Testis (tissue), 3 donors: ENCODE measurements around the gene INPP5F. TPM values are rescaled to one million over a fixed set of nuclear protein-coding genes. Genes with fewer than 3 reads are reported as not detected.

Source experiments
- DNase-seq: peaks from one replicate; pipeline ENCODE4 v3.0.0-alpha.2; 2019
- H3K27ac ChIP-seq, 2 donors: fragments of 200-600 bp; sonication (generic); one replicate each; pipeline ENCODE4 v1.5.1; 2019
- H3K27me3 ChIP-seq: fragments of 200-600 bp; sonication (generic); one replicate; pipeline ENCODE4 v1.5.1; 2019
- H3K36me3 ChIP-seq: fragments of 200-600 bp; sonication (generic); one replicate; pipeline ENCODE4 v1.5.1; 2017; ENCODE audit warnings: low read depth; ENCODE audit errors: missing control alignments
- H3K4me1 ChIP-seq: fragments of 200-600 bp; sonication (generic); one replicate; pipeline ENCODE4 v1.5.1; 2019
- H3K4me3 ChIP-seq, 2 donors: fragments of 200-600 bp; sonication (generic); one replicate each; pipeline ENCODE4 v1.5.1; 2017 to 2019
- H3K9me3 ChIP-seq: fragments of 200-600 bp; sonication (generic); one replicate; pipeline ENCODE4 v1.5.1; 2017
- CTCF ChIP-seq, 3 experiments: fragments of 450-650 bp in 2 of 3; fragments of 200-600 bp in 1 of 3; sonication (generic) in 1 of 3; IDR thresholded peaks; one replicate each; pipeline ENCODE4 v1.5.1; 2016 to 2019; ENCODE audit warnings: antibody characterized with exemption in 3 of 3, mild to moderate bottlenecking in 2 of 3, moderate library complexity in 1 of 3
- POLR2A ChIP-seq: fragments of 450-650 bp; IDR thresholded peaks from one replicate; pipeline ENCODE4 v1.6.1; 2017; ENCODE audit warnings: antibody characterized with exemption, mild to moderate bottlenecking, moderate library complexity
- WGBS, 2 donors: methylation state at CpG; one replicate each; pipeline ENCODE4 v1.1.5; 2018; 5-methylcytosine and 5-hydroxymethylcytosine counted together
- intact Hi-C: fragments of 100-400 bp; cut with DNase I; formaldehyde crosslinking; loops from one replicate; pipeline ENCODE4 v1.15.1; 2023; ENCODE audit warnings: low total_unique reads
- polyA plus RNA-seq: library from polyadenylated mRNA; stranded (reverse); fragments of 350-450 nt; fragmentation: Illumina TruSeq; extraction: RNeasy Lipid Tissue Mini Kit (QIAGEN cat#74804); gene quantifications from one replicate; pipeline ENCODE4 v1.2.3, GENCODE V29; 2014; ENCODE audit warnings: low read depth, low replicate concordance; ENCODE audit not compliant: insufficient read depth
- total RNA-seq, 2 donors: library from RNA; depleted of rRNA; stranded (reverse); fragments of >200 nt; gene quantifications; one replicate each; pipeline ENCODE4 v1.2.3, GENCODE V29; 2016

The INPP5F gene
- total and polyA plus RNA-seq, 3 donors from 2014 or later = 19.0 to 23.8 (median 21.9) TPM

GRCh38 chr10:119858063-119858462 lies 132.2 kb downstream of the INPP5F start:
- no peaks in the 10 kb centered on the region for H3K4me1 ChIP-seq
- TF ChIP-seq POLR2A = no peak
- no peak for TF ChIP-seq CTCF (IDR thresholded peaks at IDR 0.05)
- H3K4me3 ChIP-seq = no peak overlapping the region
- intact Hi-C loops = no loop called here
- no peak overlapping the region for H3K27ac ChIP-seq
- peaks cover 3% of the 10 kb centered on the region for H3K36me3 ChIP-seq
- H3K9me3 ChIP-seq = no peaks in the 10 kb centered on the region
- DNase-seq = no peak
- no peaks in the 10 kb centered on the region for H3K27me3 ChIP-seq
- WGBS, 2 donors = 76 to 95% methylated on average over 1 of the region's 1 CpG

GRCh38 chr10:119859420-119860258 lies 133.8 kb downstream of the INPP5F start:
- Histone ChIP-seq H3K9me3 (no peaks in the 10 kb centered on the region), H3K36me3 (peaks cover 3% of the 10 kb centered on the region), H3K4me1 (no peaks in the 10 kb centered on the region), H3K4me3 (no peak overlapping the region), H3K27ac (no peak overlapping the region), H3K27me3 (no peaks in the 10 kb centered on the region)
- TF ChIP-seq CTCF (IDR thresholded peaks at IDR 0.05) (peak in 2 of 3 experiments; percentile 21 to 58), POLR2A (no peak)
- WGBS, 2 donors = 64 to 77% methylated on average over 1 of the region's 1 CpG
- intact Hi-C loops = no loop called here
- DNase-seq = no peak

- intact Hi-C loops = no loop called here
- H3K4me1 ChIP-seq = no peaks in the 10 kb centered on the region
- no peak for TF ChIP-seq POLR2A
- no peak overlapping the region for H3K27ac ChIP-seq
- WGBS, 2 donors = 75 to 81% methylated on average over 7 of the region's 7 CpGs
- no peak overlapping the region for H3K4me3 ChIP-seq
- H3K36me3 ChIP-seq = peaks cover 3% of the 10 kb centered on the region
- no peaks in the 10 kb centered on the region for H3K27me3 ChIP-seq
- DNase-seq = no peak
- H3K9me3 ChIP-seq = no peaks in the 10 kb centered on the region
Measured at GRCh38 chr10:119860866-119861607, 135.2 kb downstream of the INPP5F start.

- Histone ChIP-seq H3K27me3 (no peaks in the 10 kb centered on the region), H3K36me3 (peaks cover 3% of the 10 kb centered on the region), H3K9me3 (no peaks in the 10 kb centered on the region), H3K27ac (no peak overlapping the region), H3K4me1 (no peaks in the 10 kb centered on the region), H3K4me3 (no peak overlapping the region)
- no peak for TF ChIP-seq CTCF (IDR thresholded peaks at IDR 0.05)
- no peak for TF ChIP-seq POLR2A
- DNase-seq = no peak
- intact Hi-C loops = no loop called here
- 84 to 90% methylated on average over 1 of the region's 1 CpG for WGBS, 2 donors
Measured at GRCh38 chr10:119862524-119862923, 136.7 kb downstream of the INPP5F start.

GRCh38 chr10:119863951-119864565 lies 138.2 kb downstream of the INPP5F start:
- DNase-seq = no peak
- 56 to 63% methylated on average over 4 of the region's 4 CpGs for WGBS, 2 donors
- H3K27ac ChIP-seq = no peak overlapping the region
- no peaks in the 10 kb centered on the region for H3K9me3 ChIP-seq
- H3K36me3 ChIP-seq = no peaks in the 10 kb centered on the region
- no peak for TF ChIP-seq POLR2A
- TF ChIP-seq CTCF (IDR thresholded peaks at IDR 0.05) = no peak
- H3K4me3 ChIP-seq = no peak overlapping the region
- H3K27me3 ChIP-seq = no peaks in the 10 kb centered on the region
- intact Hi-C loops = no loop called here
- no peaks in the 10 kb centered on the region for H3K4me1 ChIP-seq
